ENCODE data around the gene ISY1.
"Not testable (repeated sequence)": the region's sequence is repeated elsewhere in the genome, so short reads cannot be mapped to it uniquely, and the experiment has no call there.

The ISY1 gene

GRCh38 chr3:129119365-129120100 lies 41.3 kb downstream of the ISY1 start:
- DNase-seq, result no peak

- DNase-seq, result no peak
Observed at GRCh38 chr3:129118745-129119144, 42.1 kb downstream of the ISY1 start.

DNA sequence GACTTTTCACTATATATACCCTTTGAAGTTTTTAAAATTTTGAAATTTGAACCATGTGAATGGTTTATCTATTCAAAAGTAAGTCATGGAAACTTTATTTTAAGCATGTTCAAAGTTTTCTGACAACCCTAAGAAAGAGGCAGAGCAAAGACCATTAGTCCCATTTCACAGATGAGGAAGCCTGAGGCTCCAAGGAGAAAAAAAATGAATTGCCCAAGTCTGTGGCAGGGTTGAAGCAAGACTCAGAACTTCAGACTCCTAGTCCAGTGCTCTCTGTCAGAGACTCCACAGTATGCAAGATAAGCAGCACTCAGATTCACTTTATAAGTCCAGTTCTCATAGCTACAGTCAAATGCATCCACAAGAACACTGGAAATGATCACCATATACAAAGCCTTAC lies 43.7 kb downstream of the ISY1 start:
- no peak for DNase-seq

- no peak for DNase-seq
Observed at GRCh38 chr3:129116482-129116946, 44.3 kb downstream of the ISY1 start.

DNA sequence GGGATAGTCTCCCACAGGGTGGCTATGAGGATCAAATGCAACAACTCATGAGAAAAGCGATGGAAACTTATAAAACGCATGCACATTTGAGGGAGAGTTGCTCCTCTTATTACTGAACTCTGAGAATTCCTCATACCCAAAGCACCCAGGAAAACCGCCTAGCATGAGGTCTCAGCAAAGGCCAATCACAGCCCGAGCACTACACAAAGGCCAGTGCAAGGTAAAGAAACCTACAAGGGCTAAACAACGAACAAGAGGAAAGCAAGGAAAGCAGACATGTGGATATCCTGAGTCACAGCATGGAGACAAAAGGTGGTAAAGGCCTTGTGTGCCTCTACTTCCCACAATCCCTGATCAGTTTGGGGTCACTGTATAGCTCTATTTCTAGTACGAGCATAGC lies 46.4 kb downstream of the ISY1 start:
- DNase-seq, result no peak

DNA sequence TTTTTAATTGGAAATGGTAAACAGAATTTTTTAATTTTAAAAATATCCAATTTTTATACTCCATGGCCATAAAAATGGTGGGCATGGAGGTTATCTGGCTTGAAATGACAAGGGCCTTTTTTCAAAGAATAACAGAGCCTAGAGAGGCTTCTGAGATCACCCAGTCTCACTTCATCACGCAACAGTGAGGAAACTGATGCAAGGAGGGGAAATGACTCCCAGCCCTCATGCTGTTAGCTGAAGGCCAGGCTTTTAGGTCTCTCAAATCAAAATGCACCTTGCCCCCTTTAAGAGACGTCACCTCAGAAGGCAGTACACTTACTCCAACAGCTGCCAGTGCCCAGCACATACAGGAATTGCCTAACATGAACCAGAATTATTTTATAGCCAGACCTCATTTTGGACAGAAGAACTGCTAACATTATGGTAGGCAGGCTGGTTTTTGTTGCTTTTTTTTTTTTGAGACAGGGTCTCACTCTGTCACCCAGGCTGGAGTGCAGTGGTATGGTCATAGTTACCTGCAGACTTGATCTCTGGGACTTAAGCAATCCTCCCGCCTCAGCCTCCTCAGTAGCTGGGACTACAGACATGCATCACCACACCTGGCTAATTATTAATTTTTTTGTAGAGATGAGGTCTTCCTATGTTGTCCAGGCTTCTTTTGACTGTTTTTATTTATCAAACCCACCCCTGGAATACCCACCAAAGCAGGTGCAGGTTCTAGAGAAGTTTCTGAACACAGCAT lies 48.4 kb downstream of the ISY1 start:
- no peak for DNase-seq

GRCh38 chr3:129111076-129111780 lies 49.6 kb downstream of the ISY1 start:
- not testable (repeated sequence) for DNase-seq

GRCh38 chr3:129107793-129108192 lies 53.1 kb downstream of the ISY1 start:
- DNase-seq, result no peak

- no peak for DNase-seq
Observed at GRCh38 chr3:129106866-129107565, 53.8 kb downstream of the ISY1 start.

DNA sequence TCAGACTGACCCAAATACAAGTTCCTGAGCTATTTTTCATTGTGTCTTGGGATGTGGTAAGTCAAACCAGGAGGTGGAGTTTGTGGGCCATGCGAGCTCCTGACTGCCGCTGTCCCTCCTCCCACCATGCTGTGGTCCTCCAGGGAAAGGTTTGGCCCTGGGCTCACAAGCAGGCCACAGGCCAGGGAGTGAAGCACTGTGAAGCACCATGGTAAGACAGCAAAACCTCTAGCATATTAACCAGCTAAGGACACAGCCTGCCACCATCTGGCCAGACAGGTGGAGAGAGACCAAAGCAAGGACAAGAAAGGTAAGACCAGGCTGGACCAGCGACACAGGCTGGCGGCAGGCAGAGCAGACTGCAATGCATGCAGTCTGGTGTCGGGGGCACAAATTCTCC lies 54.5 kb downstream of the ISY1 start:
- DNase-seq, result no peak

GRCh38 chr3:129105862-129106261 lies 55.0 kb downstream of the ISY1 start:
- DNase-seq, result no peak

DNA sequence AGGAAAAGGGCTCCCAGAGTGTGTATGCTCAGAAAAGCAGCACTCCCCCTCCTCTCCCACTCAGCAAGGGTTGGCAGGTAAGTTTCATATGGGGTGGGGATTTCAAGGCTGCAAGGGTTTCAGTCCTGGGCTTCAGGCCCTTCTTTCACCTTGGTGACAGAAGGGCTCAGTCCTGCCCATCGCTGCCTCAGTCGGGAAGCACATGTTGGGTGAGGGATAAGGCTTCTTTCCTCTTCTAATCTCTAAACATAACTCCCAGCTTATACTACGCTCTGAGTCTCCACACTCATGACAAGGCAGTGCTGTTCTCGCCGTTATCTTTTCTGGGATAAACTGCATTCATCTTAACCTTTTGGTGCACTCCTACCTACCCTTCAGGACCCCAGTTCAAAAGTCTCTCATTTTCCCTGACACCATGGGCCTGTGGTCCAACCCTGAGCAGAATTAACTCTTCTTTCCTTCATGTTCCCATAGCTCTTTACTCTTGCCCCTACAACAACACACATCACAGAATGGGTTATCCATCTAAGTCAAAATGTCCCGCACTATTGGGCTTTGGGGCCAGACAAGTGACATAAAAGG lies 56.3 kb downstream of the ISY1 start:
- DNase-seq, result no peak

DNA sequence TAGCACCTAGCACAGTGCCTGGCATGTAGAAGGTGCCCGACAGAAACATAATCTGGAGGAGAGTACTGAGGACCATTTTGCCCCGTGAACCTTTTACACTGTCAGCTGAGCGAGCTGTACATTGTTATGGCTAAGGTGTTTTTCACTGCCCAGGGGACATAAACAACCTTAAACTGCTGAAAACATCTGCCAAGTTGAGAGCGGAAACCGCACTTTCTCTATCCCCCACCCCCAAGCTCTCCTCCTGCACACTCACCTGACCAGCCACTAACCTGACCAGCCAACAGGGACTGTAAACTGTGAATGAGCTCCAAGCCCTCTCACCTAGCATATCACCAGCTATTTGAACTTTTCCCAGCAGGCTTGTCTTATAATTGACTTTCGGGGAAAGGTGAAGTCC lies 56.8 kb downstream of the ISY1 start:
- DNase-seq, result no peak

GRCh38 chr3:129103296-129103695 lies 57.6 kb downstream of the ISY1 start:
- DNase-seq, result no peak

DNA sequence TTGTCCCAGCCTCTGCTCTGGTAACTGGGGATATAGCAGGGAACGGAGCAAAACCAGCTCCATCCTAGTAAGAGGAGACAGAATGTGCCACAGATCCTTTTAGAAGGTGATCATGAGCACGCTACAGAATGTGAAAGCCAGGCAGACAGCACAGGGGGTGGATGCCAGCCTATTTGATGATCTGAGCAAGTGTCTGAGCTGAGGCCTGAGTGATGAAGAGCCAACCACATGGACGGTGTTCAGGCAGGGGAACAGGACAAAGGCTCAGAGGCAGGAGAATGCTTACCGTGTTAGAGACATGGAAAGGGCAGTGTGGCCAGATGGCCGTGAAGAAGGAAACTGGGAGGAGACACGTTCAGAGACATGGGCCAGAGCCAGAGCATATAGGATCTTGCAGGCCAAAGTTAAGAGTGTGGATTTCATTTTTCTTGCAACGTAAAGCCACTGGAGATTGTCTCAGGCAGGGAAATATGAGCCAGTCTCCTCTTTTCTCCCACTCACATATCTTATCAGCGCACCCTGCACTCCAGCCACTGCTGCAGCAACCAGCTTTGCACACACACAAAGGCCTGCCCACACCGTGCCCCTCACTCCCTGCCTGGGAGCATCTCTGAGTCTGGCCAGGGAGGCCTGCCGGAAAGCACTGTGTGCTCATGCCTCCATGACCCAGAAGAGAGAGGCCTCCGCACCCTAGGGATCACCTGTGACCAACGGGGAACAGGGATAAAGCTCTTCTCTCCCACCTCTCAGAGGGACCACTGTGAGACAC lies 59.3 kb downstream of the ISY1 start:
- DNase-seq, result no peak

DNA sequence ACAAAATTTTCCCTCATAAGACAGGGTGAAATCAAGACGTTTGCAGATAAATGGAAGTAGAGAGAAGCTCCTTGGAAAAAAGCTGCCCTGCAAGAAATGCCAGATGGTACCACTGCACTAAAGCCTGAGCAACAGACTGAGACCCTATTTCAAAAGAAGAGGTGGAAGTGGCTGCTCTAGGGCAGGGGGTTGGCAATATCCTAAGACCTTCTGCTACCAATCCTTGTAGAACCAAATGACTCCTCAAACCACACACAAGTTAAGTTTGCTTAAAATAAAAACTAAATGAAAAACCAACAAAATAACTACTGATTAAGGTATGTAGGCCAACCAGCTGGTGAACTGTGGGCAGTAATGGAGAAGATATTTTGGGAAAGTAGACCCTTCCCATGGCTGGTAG lies 60.6 kb downstream of the ISY1 start:
- no peak for DNase-seq

DNA sequence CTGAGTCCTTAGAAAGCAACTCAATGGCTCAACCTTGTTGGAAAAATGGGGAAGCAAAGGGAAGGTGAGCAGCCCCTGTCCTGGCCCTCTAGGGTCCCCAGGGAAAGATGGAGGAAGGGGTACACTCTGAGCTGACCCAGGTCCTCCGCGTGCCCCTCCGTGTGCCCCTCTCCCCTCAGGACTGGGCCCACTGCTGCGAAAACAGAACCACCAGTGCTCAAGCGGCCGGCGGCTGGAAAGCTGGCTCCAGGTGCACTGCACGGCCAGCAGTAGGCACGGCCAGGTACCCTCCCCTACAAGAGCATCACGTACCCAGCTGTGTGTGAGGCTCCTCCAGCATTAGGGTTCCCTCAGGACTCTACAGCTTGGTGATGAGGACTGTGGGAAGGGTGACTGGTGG lies 65.6 kb downstream of the ISY1 start:
- no peak for DNase-seq

DNA sequence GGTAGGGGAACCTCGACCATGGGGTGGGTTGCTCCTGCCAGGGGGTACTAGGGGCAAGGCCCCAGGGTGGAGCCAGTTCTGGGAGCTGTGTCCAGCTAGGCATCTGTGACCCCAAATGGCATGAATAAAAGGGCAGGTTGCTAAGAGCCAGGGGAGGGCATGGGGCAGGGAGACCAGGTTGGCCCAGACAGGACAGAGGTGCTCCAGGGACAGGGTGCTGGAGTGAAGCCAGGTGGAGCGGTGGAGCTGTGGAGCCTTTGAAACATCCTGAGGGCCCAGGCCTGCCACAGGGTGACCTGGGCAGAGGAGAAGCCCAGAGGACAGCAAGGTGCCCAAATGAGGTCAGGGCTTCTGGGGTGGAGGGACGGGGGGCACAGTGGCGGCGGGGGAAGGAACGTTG lies 72.6 kb downstream of the ISY1 start:
- not testable (repeated sequence) for DNase-seq

GRCh38 chr3:129087904-129088303 lies 73.0 kb downstream of the ISY1 start:
- peak; percentile 65 for DNase-seq

DNA sequence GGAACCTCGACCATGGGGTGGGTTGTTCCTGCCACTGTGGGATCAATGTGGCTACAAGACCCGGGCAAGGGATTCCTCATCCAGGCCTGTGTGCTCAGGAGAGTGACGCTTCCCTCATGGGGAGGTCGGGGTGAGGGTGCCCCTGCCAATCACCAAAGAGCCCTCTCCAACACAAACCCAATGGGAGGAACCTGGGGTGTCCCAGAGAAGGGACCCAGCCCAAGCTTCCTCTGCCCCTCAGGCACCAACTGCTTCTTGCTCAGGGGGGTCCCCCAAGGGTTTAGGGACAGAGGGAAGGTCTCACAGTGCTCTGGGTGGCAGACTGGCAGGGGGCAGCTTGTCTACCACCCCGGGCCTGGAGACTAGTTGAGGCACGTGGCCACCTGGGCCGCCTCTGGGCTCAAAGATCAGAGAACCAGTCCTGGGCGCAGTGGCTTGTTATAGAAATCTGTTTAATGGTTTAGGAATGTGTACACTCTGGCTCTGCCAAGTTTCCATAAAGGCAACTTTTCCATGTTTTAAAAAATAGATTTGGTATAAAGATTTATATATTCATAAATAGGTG lies 73.6 kb downstream of the ISY1 start:
- DNase-seq, result peak; percentile 68

DNA sequence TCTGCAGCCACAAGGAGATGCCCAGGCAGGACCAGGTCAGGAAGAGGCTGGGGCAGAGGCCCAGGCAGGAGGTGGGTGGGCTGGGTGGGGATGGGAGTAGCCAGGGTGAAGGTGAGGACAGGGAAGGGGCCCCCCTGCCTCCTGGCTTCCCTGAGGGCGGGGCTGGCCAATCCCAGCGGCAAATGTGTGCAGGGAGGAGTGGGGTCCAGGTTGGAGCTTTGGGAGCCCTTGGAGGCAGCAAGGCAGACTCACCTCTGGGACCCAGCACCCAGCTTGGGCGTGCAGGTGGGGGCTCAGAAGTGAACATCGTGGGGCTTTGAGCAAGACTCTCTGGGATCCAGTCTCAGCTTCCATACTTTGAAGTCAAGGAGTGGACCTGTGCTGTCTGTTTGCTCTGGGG lies 75.0 kb downstream of the ISY1 start:
- DNase-seq, result no peak

All from right hindlimb (tissue), 1 donor.